Activated T-cell treated with anti-CD3 and anti-CD28 coated beads for 48 hours (primary cell): ENCODE data around the gene CDHR1.
A peak's percentile ranks its signal among the peaks of the same experiment; 100 is the strongest.
"Not testable (repeated sequence)": the region's sequence is repeated elsewhere in the genome, so short reads cannot be mapped to it uniquely, and the experiment has no call there.

Experiments used
- DNase-seq: peaks from one replicate; pipeline ENCODE4 v3.0.0-alpha.2; 2020; ENCODE audit warnings: low read depth

The CDHR1 gene

DNA sequence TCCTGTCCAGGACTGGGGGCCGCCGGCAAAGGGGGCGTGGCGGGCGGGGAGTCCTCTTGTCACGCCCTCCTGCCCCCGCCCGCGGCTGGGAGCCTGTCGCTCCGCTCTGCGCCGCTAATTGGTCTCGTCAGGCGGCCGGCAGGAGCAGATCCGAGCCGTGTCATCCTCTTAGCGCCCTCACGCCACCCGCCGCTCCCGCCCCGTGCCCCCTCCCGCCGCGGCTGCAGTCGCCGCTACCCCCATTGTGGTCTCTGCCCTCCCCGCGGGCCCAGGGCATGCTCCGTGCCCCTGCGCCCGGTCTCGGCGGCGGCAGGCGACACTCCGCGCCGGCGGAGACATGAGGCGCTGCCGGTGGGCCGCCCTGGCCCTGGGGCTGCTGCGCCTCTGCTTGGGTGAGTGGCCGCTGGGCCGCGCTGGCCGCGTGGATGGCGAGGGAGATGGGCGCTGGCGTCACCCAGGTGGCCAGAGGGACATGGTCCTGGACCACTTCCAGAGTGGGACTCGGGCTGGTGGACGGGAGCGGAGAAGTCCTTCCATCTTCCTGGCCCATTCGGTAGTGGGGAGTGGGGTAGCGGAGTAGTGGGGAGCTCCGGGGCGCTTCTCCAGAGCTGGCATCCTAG is at the start of gene CDHR1:
Gene CDHR1 (plus strand): TSS at position 114 of the 620 bp plus-strand sequence. CDS start 224 bp downstream, at position 338.
- peak; percentile 32 for DNase-seq

DNA sequence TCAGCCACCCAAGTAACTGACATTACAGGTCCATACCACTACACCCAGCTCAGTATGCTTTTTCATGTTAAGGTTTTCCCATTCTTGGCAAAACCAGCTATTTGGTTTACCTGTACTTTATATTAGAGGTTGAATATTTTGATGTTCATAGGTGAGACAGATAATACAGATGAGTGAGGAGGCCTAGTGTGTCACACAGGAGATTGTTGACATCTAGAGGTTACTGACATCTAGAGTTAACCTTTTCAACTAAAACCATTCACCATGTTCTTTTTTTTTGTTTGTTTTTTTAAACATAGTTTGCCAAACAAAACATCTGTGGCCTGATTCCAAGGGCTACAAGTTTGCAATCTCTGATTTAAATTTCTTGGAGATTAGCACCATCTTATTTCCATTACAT is 47.0 kb upstream of the CDHR1 start:
- no peak for DNase-seq

DNA sequence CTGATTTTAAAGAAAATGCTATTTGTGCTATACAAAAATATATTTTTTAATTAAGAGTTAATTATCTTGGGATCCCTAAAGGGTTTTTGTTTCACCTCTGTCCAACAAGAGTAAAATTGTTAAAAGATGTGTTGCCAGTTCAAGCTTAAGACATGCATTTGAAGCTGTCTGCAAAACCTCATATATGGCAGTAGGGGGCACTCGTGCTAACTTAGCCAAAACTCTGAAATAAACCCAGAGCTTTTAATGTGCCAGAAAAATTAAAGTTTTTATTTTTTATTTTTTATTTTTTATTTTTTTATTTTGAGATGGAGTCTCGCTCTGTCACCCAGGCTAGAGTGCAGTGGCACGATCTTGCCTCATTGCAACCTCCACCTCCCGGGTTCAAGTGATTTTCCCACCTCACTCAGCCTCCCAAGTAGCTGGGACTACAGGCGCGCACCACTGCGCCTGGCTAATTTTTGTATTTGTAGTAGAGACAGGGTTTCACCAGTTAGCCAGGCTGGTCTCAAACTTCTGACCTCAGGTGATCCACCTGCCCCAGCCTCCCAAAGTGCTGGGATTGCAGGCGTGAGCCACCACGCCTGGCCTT is 46.2 kb upstream of the CDHR1 start:
- not testable (repeated sequence) for DNase-seq

DNA sequence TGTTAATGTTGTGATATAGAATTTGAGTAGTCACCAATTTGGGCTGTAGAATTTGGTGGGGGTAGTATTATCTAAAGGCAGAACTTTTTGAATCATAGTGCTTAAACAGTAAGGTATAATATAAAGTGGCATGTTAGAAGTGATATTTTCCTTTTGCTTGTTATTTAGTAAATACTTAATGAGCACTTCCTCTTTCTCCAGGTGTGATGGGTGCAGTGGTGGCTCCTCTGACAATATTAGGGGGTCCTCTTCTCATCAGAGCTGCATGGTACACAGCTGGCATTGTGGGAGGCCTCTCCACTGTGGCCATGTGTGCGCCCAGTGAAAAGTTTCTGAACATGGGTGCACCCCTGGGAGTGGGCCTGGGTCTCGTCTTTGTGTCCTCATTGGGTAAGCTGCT is 44.5 kb upstream of the CDHR1 start:
- DNase-seq = no peak

DNA sequence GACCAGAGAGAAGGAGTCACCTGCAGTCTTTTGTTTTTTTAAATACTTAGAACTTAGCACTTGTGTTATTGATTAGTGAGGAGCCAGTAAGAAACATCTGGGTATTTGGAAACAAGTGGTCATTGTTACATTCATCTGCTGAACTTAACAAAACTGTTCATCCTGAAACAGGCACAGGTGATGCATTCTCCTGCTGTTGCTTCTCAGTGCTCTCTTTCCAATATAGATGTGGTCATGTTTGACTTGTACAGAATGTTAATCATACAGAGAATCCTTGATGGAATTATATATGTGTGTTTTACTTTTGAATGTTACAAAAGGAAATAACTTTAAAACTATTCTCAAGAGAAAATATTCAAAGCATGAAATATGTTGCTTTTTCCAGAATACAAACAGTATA is 41.6 kb upstream of the CDHR1 start:
- no peak for DNase-seq

DNA sequence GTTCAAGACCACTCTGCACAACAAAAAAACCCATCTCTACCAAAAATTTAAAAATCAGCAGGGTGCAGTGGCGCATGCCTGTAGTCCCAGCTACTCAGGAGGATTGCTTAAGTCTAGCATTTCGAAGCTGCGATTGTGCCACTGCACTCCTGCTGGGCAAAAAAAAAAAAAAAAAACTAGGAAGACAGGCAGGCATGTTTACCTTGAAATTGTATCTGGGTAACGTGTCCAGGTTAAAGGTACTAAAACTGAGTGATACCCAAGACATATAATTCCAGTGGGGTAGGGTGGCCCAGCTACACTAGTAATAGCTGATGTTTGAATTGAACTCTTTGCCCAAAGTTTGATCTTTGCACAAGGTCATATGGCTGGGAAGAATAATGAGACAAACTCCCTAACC is 38.8 kb upstream of the CDHR1 start:
- DNase-seq = no peak

DNA sequence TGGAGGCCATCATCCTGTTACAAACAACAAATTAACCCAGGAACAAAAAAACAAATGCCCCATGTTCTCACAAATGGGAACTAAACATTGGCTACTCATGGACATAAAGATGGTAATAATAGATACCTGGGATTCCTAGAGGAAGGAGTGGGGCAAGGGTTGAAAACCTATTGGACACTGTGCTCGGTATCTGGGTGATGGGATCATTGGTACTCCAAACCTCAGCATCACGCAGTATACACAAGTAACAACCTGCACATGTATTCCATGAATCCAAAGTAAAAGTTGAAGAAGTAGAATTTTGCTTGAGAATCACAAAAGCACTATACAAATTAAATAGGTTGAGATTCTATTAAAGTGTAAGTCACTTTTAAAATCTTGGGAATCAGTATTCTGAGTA is 38.3 kb upstream of the CDHR1 start:
- DNase-seq = no peak

DNA sequence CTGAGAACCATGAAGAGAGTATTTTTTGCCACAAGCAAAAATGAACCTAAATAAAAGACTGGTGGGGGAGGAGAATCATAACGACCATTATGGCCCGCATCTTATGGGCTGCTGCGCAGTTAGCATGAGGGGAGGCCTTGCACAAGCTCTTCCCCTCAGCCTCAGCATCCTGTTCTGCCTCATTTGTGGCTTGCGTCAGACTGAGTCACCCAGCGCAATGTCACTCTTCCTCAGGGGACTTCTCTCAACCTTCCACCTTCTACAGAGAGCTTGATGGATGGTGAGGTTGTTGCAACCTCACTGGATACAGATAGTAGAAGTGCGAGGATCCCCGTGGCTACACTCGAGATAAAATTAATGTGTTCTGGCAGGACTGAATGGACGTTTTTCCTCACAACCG is 37.6 kb upstream of the CDHR1 start:
- peak; percentile 38 for DNase-seq

DNA sequence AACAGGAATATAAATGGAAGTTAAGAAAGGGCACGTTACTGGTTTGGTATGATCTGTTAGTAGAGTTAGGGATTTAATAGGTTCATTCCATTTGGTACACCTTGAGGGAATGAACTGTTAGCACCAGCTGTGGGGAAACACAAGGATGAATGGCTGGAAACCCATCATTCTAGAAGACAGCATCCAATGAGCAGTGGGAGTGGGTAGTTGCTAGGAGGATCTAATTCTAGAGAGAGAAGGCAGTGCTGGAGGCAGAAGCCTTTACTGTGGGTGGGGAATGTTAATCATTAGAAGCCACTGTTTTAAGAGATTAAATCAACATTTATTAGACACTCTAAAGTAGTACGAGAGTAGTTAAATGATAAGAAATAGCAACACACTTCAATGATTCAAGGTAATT is 36.3 kb upstream of the CDHR1 start:
- no peak for DNase-seq

DNA sequence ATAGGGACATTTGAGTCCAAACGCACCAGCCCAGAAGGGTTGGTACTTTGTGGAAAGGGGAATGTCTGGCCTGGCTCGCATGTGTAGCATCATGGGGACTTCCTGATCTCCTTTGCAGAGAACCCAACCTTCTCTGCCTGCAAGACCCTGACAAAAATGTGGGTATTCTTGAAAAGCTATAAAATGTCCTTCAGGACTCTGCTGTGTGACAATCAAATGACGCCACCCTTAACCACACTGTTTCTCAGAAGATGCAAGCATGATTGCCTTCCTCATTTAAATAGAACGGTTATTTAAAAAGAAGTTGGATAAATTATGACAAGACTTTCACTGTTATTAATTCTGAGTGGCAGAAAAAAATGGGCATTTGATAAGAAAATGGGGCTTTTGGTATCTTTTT is 35.8 kb upstream of the CDHR1 start:
- no peak for DNase-seq

DNA sequence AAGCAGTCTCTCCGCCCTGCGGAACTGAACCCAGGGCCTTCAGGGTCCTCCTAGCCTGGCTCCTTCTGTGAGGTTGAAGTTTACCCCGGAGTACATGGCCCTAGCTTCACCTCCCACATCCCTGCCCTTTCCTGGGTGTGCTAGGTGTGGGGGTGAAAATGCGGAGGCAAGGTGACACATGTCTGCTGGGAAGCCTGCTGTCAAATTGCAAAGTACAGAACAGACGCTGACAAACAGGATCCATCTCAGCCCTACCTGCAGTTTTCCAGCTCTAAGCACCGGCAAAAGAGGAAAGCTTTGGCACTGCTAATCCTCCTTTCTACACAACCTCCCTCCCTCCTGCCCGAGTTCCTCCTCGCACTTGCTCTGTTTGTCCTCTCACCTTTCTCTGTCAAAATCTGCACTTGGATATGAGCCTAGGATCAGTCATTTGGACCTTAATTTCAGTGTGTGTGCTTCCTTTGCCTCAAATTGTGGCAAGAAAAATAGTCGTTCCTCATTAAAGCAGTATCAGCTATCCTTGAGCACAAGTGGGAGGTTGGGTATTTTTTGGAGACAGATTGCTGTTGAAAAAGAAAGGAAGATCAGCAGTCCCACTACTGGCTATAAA is 35.2 kb upstream of the CDHR1 start:
- no peak for DNase-seq

DNA sequence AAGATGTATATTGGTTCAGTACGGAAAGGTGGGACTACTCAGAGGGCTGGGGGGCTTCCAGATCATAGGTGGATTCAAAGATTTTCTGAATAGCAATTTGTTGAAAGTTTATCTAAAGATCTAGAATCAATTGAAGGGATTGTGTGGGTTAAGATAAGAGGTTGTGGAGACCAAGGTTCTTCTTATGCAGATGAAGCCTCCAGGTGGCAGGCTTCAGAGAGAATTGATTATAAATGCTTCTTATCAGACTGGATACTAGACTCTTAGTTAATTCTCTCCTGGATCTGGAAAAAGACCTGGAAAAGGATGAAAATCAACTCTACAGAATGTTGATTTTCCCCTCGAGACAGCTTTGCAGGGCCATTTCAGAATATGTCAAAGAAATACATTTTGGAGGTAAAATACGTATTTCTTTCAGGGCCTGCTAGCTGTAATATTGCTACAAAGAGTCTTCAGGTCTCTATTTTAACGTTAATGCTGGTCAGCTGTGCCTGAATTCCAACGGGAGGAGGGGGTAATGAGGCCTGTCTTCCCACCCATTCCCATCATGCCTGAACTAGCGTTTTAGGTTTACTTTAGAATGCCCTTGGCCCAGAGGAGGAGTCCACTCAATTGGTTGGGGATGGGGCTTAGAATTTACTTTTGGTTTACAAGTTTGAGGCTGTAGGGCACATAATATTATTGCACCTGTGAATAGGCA is 33.5 kb upstream of the CDHR1 start:
- no peak for DNase-seq

DNA sequence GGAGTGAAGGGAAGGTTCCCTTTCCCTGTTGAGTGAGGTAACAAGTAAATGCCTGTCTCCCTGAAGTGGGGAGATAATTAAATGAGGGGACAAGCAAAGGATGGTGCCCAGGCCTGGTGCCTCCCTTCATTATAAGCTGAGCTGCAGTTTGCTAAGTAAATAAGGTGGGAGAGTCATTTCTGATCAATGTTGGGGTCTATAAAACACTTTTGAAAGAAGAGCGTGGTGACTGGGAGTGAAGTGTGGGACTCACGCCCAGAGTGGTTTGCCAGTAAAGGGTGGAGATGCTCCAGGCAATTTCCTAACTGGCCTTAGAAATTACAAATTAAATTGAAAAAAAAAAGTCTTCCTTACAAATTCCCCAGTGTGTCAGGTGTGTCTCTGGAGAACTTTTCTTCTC is 30.3 kb upstream of the CDHR1 start:
- DNase-seq = no peak

DNA sequence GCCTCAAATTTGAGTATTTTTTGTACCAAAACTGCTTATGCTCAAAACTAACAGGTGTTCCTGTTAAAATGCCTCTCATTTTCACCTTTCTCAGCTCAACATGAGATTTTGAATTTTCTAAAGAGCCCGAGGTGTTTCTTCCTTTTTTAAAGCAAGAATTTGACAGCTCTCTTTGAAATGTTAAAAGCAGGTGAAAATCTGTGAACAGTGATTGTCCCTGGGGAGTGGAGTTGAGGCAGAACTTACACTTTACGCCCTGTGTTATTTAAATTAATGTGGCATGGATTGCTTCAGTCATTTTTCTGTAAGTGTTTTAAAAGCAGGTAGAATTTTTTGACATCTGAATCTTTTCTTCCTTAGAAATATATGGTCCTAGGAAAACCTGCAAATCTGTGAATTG is 29.9 kb upstream of the CDHR1 start:
- DNase-seq = no peak

DNA sequence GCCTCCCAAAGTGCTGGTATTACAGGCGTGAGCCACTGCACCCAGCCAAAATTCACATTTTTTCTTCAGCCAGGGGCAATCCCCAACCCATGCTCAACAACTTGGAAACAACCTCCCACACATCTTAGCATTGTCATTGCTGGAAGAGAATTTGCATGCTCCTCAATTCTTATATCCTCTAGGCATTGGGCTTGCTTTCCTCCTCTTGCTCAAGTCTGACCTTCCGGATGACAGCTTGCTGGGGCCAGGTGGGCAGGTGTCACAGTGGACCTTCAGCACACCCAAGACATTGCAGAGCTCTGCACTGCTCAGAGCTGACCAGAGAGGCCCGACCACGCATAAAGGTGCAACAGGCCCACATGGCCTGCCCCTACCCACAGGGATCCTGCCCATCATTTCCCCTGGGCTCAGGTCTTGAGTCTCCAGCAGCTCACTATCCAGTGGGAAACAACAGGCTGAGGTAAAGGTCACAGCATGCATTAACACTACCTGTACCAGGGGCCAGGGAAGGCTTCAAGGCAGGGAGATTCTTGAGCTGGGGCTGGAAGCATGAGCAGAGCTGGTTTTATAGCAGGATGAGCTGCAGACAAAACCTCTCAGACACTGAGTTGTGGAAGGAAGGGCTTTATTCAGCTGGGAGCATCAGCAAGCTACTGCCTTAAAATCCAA is 27.6 kb upstream of the CDHR1 start:
- DNase-seq = no peak

DNA sequence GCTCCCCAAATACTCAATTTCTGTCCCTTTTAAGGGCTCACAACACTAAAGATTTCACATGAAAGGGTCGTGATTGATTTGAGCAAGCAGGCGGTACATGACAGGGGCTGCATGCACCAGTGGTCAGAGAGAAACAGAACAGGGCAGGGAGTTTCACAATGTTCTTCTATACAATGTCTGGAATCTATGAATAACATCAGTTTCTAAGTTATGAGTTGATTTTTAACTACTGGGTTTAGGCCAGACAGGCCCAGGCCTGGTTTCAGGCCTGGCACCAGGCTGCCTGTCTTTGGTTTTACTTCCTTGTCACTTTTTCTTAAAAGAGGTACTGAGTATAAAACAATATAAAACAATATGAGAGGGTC is 27.1 kb upstream of the CDHR1 start:
- DNase-seq = not testable (repeated sequence)

DNA sequence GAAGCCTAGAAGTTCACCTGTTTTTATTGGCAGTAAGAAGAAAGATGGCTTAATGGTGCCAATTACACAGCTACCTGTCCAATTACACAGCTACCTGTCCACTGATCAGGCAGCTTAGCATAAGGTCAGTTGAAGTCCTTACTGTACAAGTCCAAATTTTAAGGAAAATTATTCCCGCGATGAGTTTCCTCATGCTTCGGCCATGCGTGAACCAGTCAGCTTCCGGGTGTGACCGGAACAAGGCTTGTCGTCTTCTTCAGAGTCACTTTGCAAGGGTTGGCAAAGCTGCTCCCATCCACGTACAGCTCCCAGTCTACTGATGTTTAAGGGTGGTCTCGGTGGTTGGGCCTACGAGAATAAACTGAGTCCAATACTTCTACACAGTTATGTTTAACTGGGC is 26.0 kb upstream of the CDHR1 start:
- DNase-seq = not testable (repeated sequence)

DNA sequence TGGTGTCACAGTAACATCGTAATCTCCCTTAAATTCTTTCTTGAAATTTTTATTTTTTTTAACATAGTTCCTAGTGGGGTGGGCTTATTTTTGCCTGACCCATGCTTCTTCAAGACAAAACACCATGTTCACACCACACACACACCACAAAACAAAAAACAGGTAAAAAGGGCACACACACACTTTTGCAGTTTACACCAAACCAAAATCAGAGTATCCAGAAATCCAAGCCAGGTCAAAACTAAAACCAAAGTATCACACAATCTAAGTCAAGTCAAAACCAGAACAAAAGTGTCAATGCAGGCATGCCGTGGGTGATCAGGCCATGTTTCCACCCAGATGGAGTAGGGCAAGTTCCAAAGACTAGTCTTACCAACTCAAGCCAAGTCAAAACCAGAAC is 23.1 kb upstream of the CDHR1 start:
- not testable (repeated sequence) for DNase-seq

DNA sequence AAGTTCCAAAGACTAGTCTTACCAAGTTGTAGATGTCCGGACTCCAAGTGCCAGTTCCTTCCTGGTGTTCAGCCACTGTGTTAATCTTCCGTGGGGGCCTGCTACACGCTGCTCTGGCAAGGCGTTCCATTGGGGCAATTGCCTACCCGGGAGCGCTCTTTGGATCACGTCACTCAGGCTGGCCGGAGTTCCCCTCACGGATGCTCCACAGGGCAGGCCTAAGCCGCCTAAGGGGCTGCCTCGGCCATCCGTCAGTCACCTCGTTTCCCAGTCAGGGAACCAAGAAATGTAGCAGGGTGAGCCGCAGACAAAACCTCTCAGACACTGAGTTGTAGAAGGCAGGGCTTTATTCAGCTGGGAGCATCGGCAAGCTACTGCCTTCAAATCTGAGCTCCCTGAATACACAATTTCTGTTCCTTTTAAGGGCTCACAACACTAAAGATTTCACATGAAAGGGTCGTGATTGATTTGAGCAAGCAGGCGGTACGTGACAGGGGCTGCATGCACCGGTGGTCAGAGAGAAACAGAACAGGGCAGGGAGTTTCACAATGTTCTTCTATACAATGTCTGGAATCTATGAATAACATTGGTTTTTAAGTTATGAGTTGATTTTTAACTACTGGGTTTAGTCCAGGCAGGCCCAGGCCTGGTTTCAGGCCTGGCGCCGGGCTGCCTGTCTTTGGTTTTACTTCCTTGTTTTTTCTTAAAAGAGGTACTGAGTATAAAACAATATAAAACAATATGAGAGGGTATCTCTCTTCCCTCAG is 22.5 kb upstream of the CDHR1 start:
- not testable (repeated sequence) for DNase-seq

DNA sequence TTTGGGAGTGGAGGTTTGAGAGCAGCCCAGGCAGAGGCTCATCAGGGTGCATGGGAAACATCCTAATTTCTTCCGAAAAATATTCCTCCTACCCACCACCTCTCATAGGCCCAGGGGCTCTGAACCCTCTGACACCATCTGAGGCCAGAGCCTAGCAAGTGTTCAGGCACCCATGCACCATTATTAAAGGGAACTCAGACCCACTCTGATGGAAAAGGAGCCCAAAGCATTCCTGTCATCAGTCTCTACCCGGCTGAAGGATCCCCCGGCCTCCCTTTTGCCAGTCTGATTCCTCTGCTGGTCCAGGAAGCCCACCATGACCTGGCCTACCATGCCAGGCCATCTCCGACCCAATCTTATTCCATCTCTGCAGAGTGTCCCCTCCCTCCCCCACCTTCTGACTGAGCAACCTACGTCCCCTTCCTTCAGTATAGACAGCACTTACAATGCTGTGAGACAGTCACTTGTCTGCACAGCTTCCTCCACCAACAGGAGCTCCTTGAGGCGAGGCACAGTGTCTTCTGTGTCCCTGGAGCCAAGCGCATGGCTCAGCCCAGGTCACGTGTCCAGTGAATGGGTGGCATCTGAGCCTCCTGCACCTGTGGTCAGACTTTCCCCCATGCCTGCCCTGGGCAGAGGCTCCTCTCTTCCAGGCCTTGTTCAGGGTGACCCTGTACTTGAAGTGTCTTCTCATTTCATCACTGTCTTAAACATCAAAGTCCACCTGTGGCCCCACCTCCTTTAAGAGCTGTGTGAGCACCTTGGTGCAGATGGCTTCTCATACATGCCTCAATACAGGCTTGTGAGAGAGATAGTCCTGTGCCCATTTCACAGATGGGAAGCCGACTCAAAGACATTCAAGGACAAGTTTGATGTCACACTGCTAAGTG is 21.6 kb upstream of the CDHR1 start:
- no peak for DNase-seq

DNA sequence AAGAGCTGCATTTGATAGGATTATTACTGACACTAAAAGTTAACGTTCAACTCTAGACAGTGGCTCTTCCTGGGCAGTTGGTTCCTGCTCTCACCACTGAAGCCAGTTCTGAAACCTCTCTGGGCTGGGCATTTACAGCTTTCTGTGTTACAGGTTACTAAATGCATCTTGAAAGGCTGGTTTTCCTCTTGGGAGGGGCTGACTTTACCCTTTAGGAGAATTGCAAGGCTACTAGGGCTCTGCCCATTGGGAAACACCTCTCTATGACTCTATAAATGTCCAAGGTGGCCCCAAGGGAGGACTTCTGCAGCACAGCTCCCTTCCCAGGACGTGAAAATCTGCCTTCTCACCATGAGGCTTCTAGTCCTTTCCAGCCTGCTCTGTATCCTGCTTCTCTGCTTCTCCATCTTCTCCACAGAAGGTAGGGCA is 20.8 kb upstream of the CDHR1 start, which contains the start of gene GPR15LG:
Gene GPR15LG (plus strand): TSS at position 301 of the 429 bp plus-strand sequence. CDS start 51 bp downstream, at position 352.
- no peak for DNase-seq
